ENCODE data around the gene MYL3.

GRCh38 chr3:46853441-46854415 lies 9.5 kb downstream of the MYL3 start:
- no peak for TF ChIP-seq CTCF (IDR thresholded peaks at IDR 0.05; ENCODE audit: low read length)
- no peak for TF ChIP-seq EZH2 (optimal IDR thresholded peaks at IDR 0.05; ENCODE audit: low read depth, low read length)
- TF ChIP-seq EZH2phosphoT487 (IDR thresholded peaks at IDR 0.05; ENCODE audit: low read length) = no peak
